ENCODE measurements around the gene GALNT18.
A peak's percentile ranks its signal among the peaks of the same experiment; 100 is the strongest.

The GALNT18 gene

GRCh38 chr11:11230802-11231562 lies 390.8 kb downstream of the GALNT18 start:
- no peak overlapping the region for H3K27ac ChIP-seq (ENCODE audit: low read depth, low read length)
- H3F3A ChIP-seq (ENCODE audit: insufficient read depth) = no peaks in the 10 kb centered on the region
- H3K9ac ChIP-seq (ENCODE audit: low read length) = no peak overlapping the region
- no peaks in the 10 kb centered on the region for H3K9me2 ChIP-seq (replicated peaks; ENCODE audit: insufficient read depth, low read length)
- H3K9me3 ChIP-seq (ENCODE audit: insufficient read depth, low read length) = no peaks in the 10 kb centered on the region
- no peak overlapping the region for H2AFZ ChIP-seq (ENCODE audit: low read depth, low read length, severe bottlenecking)
- no peaks in the 10 kb centered on the region for H3K27me3 ChIP-seq (ENCODE audit: low read length)
- H4K20me1 ChIP-seq (ENCODE audit: low read depth, low read length) = no peaks in the 10 kb centered on the region
- H3K4me3 ChIP-seq (ENCODE audit: insufficient read depth, low read length, poor library complexity, severe bottlenecking) = no peak overlapping the region
- TF ChIP-seq, protein P1, sequence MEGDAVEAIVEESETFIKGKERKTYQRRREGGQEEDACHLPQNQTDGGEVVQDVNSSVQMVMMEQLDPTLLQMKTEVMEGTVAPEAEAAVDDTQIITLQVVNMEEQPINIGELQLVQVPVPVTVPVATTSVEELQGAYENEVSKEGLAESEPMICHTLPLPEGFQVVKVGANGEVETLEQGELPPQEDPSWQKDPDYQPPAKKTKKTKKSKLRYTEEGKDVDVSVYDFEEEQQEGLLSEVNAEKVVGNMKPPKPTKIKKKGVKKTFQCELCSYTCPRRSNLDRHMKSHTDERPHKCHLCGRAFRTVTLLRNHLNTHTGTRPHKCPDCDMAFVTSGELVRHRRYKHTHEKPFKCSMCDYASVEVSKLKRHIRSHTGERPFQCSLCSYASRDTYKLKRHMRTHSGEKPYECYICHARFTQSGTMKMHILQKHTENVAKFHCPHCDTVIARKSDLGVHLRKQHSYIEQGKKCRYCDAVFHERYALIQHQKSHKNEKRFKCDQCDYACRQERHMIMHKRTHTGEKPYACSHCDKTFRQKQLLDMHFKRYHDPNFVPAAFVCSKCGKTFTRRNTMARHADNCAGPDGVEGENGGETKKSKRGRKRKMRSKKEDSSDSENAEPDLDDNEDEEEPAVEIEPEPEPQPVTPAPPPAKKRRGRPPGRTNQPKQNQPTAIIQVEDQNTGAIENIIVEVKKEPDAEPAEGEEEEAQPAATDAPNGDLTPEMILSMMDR (IDR thresholded peaks at IDR 0.05; ENCODE audit: insufficient read depth, low read length, poor library complexity, severe bottlenecking) = peak; percentile 38
- no peak for TF ChIP-seq EZH2phosphoT487 (conservative IDR thresholded peaks at IDR 0.05; ENCODE audit: low read length)
- no peak overlapping the region for H3K4me2 ChIP-seq (ENCODE audit: low read depth, low read length, poor library complexity, severe bottlenecking)
- no peaks in the 10 kb centered on the region for H3K79me2 ChIP-seq (ENCODE audit: insufficient read depth, low read length)
- no peaks in the 10 kb centered on the region for H3K36me3 ChIP-seq (ENCODE audit: low read length)

- no peak for TF ChIP-seq EZH2phosphoT487 (conservative IDR thresholded peaks at IDR 0.05; ENCODE audit: low read length)
- TF ChIP-seq, protein P1 (IDR thresholded peaks at IDR 0.05; ENCODE audit: insufficient read depth, low read length, poor library complexity, severe bottlenecking) = no peak
- H3K27me3 ChIP-seq (ENCODE audit: low read length) = no peaks in the 10 kb centered on the region
- H3K9ac ChIP-seq (ENCODE audit: low read length) = no peak overlapping the region
- H3K4me3 ChIP-seq (ENCODE audit: insufficient read depth, low read length, poor library complexity, severe bottlenecking) = no peak overlapping the region
- H3K27ac ChIP-seq (ENCODE audit: low read depth, low read length) = no peak overlapping the region
- H3F3A ChIP-seq (ENCODE audit: insufficient read depth) = no peaks in the 10 kb centered on the region
- H2AFZ ChIP-seq (ENCODE audit: low read depth, low read length, severe bottlenecking) = no peak overlapping the region
- no peak overlapping the region for H3K4me2 ChIP-seq (ENCODE audit: low read depth, low read length, poor library complexity, severe bottlenecking)
- no peaks in the 10 kb centered on the region for H3K9me2 ChIP-seq (replicated peaks; ENCODE audit: insufficient read depth, low read length)
- no peaks in the 10 kb centered on the region for H3K9me3 ChIP-seq (ENCODE audit: insufficient read depth, low read length)
- H3K36me3 ChIP-seq (ENCODE audit: low read length) = no peaks in the 10 kb centered on the region
- no peaks in the 10 kb centered on the region for H3K79me2 ChIP-seq (ENCODE audit: insufficient read depth, low read length)
- H4K20me1 ChIP-seq (ENCODE audit: low read depth, low read length) = no peaks in the 10 kb centered on the region
Measured at GRCh38 chr11:11230087-11230486, 391.7 kb downstream of the GALNT18 start.

GRCh38 chr11:11229647-11230046 lies 392.2 kb downstream of the GALNT18 start:
- H3K4me2 ChIP-seq (ENCODE audit: low read depth, low read length, poor library complexity, severe bottlenecking) = no peak overlapping the region
- no peaks in the 10 kb centered on the region for H3F3A ChIP-seq (ENCODE audit: insufficient read depth)
- no peaks in the 10 kb centered on the region for H3K9me3 ChIP-seq (ENCODE audit: insufficient read depth, low read length)
- H3K79me2 ChIP-seq (ENCODE audit: insufficient read depth, low read length) = no peaks in the 10 kb centered on the region
- TF ChIP-seq, protein P1 (IDR thresholded peaks at IDR 0.05; ENCODE audit: insufficient read depth, low read length, poor library complexity, severe bottlenecking) = no peak
- TF ChIP-seq EZH2phosphoT487 (conservative IDR thresholded peaks at IDR 0.05; ENCODE audit: low read length) = no peak
- no peaks in the 10 kb centered on the region for H3K9me2 ChIP-seq (replicated peaks; ENCODE audit: insufficient read depth, low read length)
- no peak overlapping the region for H3K27ac ChIP-seq (ENCODE audit: low read depth, low read length)
- no peaks in the 10 kb centered on the region for H3K36me3 ChIP-seq (ENCODE audit: low read length)
- H4K20me1 ChIP-seq (ENCODE audit: low read depth, low read length) = no peaks in the 10 kb centered on the region
- no peak overlapping the region for H3K4me3 ChIP-seq (ENCODE audit: insufficient read depth, low read length, poor library complexity, severe bottlenecking)
- H2AFZ ChIP-seq (ENCODE audit: low read depth, low read length, severe bottlenecking) = no peak overlapping the region
- no peak overlapping the region for H3K9ac ChIP-seq (ENCODE audit: low read length)
- no peaks in the 10 kb centered on the region for H3K27me3 ChIP-seq (ENCODE audit: low read length)

Data from SU-DHL-6 (cell line).